Ovary (tissue), 9 donors: ENCODE results near the gene ERAL1. TPM values are rescaled to one million over a fixed set of nuclear protein-coding genes. Genes with fewer than 3 reads are reported as not detected.
"Not testable (repeated sequence)": the region's sequence is repeated elsewhere in the genome, so short reads cannot be mapped to it uniquely, and the experiment has no call there.

Experiments
- DNase-seq, 5 donors: peaks; one replicate each; pipeline ENCODE4 v3.0.0-alpha.2; 2019 to 2020
- H3K27ac ChIP-seq, 2 donors: fragments of 200-600 bp; one replicate each; pipeline versions ENCODE4 v1.5.1 to v1.8.0; 2019 to 2022
- H3K27me3 ChIP-seq: fragments of 200-600 bp; one replicate; pipeline ENCODE4 v1.8.0; 2022
- H3K36me3 ChIP-seq: fragments of 200-600 bp; sonication (generic); one replicate; pipeline ENCODE4 v1.5.1; 2019
- H3K4me1 ChIP-seq: one replicate; pipeline ENCODE4 v1.8.1; 2013; ENCODE audit warnings: mild to moderate bottlenecking, moderate library complexity; ENCODE audit not compliant: insufficient read depth
- H3K4me3 ChIP-seq: fragments of 200-600 bp; sonication (generic); one replicate; pipeline ENCODE4 v1.5.1; 2017
- H3K9me3 ChIP-seq, 2 donors: fragments of 200-600 bp in 1 of 2; sonication (generic) in 1 of 2; one replicate each; pipeline versions ENCODE4 v1.5.1 to v1.8.1; 2013 to 2019; ENCODE audit warnings: mild to moderate bottlenecking in 1 of 2, moderate library complexity in 1 of 2
- CTCF ChIP-seq, 3 donors: fragments of 450-650 bp in 2 of 3; fragments of 200-600 bp in 1 of 3; IDR thresholded peaks; one replicate each; pipeline versions ENCODE4 v1.5.1 to v1.8.0; 2016 to 2022; ENCODE audit warnings: antibody characterized with exemption in 3 of 3, mild to moderate bottlenecking in 1 of 3
- EP300 ChIP-seq: sonication (generic); formaldehyde crosslinking; IDR thresholded peaks from one replicate; pipeline ENCODE4 v1.6.1; 2017; ENCODE audit warnings: antibody characterized with exemption
- POLR2A ChIP-seq: fragments of 450-650 bp; IDR thresholded peaks from one replicate; pipeline ENCODE4 v1.6.1; 2017; ENCODE audit warnings: antibody characterized with exemption, mild to moderate bottlenecking, moderate library complexity
- WGBS, 3 donors: extraction: QIAGEN DNeasy Blood & Tissue Kit in 1 of 3; methylation state at CpG; one replicate each; pipeline versions ENCODE4 v1.1.5 to v1.1.7; 2013 to 2017; 5-methylcytosine and 5-hydroxymethylcytosine counted together
- intact Hi-C, 4 donors: fragments of 100-400 bp; cut with DNase I; formaldehyde crosslinking; loops; one replicate each; pipeline versions ENCODE4 v1.11.0 to v1.15.1; 2022 to 2023
- polyA plus RNA-seq, 2 donors: library from polyadenylated mRNA; stranded (reverse); fragments of 200-250 nt in 1 of 2; fragments of 350-450 nt in 1 of 2; fragmentation: Illumina TruSeq in 1 of 2; extraction: RNeasy Lipid Tissue Mini Kit (QIAGEN cat#74804) in 1 of 2; gene quantifications; one replicate each; pipeline ENCODE4 v1.2.3, GENCODE V29; 2013 to 2014
- total RNA-seq, 7 donors: library from RNA; depleted of rRNA in 2 of 7; stranded (reverse); fragments of >200 nt in 2 of 7; fragmentation: NEBNext Ultra II Directional in 3 of 7; extraction: Animal tissue kit (Norgen Biotek cat#: 25700) in 3 of 7; gene quantifications; one replicate each; pipeline versions ENCODE4 v1.1.0 to v1.2.4, GENCODE V29; 2016 to 2023
- donor health status: DM: no; HTN: no; CAD: no; lungs with moderate emphysema.
- donor health status: DM: no; HTN: no; CAD: no.
- donor health status: Bipolar disorder and iron deficiency.
- donor health status: DM: yes; HTN: yes; CAD: no.
- donor health status: DM: no; HTN: no; CAD: no.
- donor health status: DM: yes; HTN: yes; CAD: no.

The ERAL1 gene
- total and polyA plus RNA-seq, 9 donors, result 18.8 to 61.9 (median 28.9) TPM

GRCh38 chr17:28867276-28867675 is 12.5 kb downstream of the ERAL1 start:
- intact Hi-C loops, result no loop called here
- TF ChIP-seq CTCF (IDR thresholded peaks at IDR 0.05), result no peak
- TF ChIP-seq EP300, result no peak
- TF ChIP-seq POLR2A, result no peak
- no peak for DNase-seq
- H3K4me1 ChIP-seq, result no peaks in the 10 kb centered on the region
- H3K27ac ChIP-seq, result no peak overlapping the region
- no peaks in the 10 kb centered on the region for H3K9me3 ChIP-seq
- no peaks in the 10 kb centered on the region for H3K27me3 ChIP-seq
- H3K36me3 ChIP-seq, result no peaks in the 10 kb centered on the region
- 65 to 78% (median 74%) methylated on average over 7 of the region's 7 CpGs for WGBS, 3 donors
- no peak overlapping the region for H3K4me3 ChIP-seq

DNA sequence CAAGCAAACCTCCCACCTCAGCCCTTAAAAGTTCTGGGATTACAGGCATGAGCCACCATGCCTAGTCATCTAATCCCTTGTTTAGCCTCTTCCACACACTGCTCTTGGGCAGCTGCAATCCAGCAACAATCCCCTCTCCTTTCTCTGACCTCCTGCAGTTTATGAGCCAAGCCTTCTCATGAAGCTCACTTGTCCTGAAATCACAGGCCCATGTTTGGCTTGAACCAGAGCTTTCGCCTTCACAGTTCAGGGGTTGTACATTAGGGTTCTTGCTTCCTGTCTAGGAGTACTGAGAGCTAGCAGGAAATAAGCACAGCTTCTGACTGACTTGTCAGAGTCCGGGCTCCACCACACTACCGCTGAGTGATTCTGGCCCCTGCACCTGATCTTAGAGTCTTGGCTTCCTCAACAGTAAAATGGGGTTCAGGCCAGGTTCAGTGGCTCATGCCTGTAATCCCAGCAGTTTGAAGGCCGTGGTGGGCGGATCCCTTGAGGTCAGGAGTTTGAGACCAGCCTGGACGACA is 16.3 kb downstream of the ERAL1 start:
- WGBS, 3 donors, result 84 to 87% (median 86%) methylated on average over 6 of the region's 6 CpGs
- no peak for TF ChIP-seq POLR2A

DNA sequence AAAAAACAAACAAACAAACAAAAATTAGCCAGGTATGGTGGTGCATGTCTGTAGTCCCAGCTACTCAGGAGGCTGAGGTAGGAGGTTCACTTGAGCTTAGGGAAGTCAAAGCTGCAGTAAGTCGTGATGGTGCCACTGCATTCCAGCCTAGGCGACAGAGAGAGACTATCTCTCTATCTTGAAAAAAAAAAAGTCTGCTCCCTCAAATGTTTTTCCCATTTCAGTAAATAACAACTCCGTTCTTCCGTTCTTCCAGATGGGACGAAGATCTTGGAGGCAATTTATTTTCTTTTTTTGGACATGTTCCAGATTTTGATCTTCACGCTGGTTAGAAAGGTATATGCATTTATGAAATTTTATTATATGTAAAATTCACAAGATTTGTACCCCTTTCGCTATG is 19.0 kb downstream of the ERAL1 start:
- no peak for DNase-seq
- intact Hi-C loops, result no loop called here
- no peaks in the 10 kb centered on the region for H3K4me1 ChIP-seq
- TF ChIP-seq POLR2A, result no peak
- TF ChIP-seq EP300, result no peak
- TF ChIP-seq CTCF (IDR thresholded peaks at IDR 0.05), result no peak
- H3K4me3 ChIP-seq, result no peak overlapping the region
- no peak overlapping the region for H3K27ac ChIP-seq
- no peaks in the 10 kb centered on the region for H3K9me3 ChIP-seq
- H3K36me3 ChIP-seq, result no peaks in the 10 kb centered on the region
- no peaks in the 10 kb centered on the region for H3K27me3 ChIP-seq
- WGBS, 3 donors, result 85% methylated on average over 7 of the region's 7 CpGs

More for the DNA sequence above, 16.3 kb downstream of the ERAL1 start:
- Histone ChIP-seq H3K4me3 (no peak overlapping the region), H3K36me3 (no peaks in the 10 kb centered on the region), H3K27me3 (no peaks in the 10 kb centered on the region), H3K4me1 (no peaks in the 10 kb centered on the region), H3K9me3 (no peaks in the 10 kb centered on the region), H3K27ac (no peak overlapping the region)
- intact Hi-C loops, result no loop called here
- no peak for DNase-seq

- intact Hi-C loops, result no loop called here
- TF ChIP-seq POLR2A (no peak), EP300 (no peak), CTCF (IDR thresholded peaks at IDR 0.05) (no peak)
- Histone ChIP-seq H3K36me3 (no peaks in the 10 kb centered on the region), H3K27ac (no peak overlapping the region), H3K4me1 (no peaks in the 10 kb centered on the region), H3K9me3 (no peaks in the 10 kb centered on the region), H3K27me3 (no peaks in the 10 kb centered on the region), H3K4me3 (no peak overlapping the region)
- no peak for DNase-seq
- WGBS, 3 donors, result 56 to 67% (median 59%) methylated on average over 3 of the region's 3 CpGs
Measured at GRCh38 chr17:28874750-28875149, 19.9 kb downstream of the ERAL1 start.

- intact Hi-C loops, result no loop called here
- Histone ChIP-seq H3K36me3 (no peaks in the 10 kb centered on the region), H3K9me3 (no peaks in the 10 kb centered on the region), H3K4me1 (no peaks in the 10 kb centered on the region), H3K4me3 (no peak overlapping the region), H3K27ac (no peak overlapping the region), H3K27me3 (no peaks in the 10 kb centered on the region)
- no peak for DNase-seq
- 68 to 74% (median 70%) methylated on average over 1 of the region's 1 CpG for WGBS, 3 donors
- TF ChIP-seq EP300 (no peak), POLR2A (no peak), CTCF (IDR thresholded peaks at IDR 0.05) (no peak)
Measured at GRCh38 chr17:28875848-28876550, 21.2 kb downstream of the ERAL1 start.

DNA sequence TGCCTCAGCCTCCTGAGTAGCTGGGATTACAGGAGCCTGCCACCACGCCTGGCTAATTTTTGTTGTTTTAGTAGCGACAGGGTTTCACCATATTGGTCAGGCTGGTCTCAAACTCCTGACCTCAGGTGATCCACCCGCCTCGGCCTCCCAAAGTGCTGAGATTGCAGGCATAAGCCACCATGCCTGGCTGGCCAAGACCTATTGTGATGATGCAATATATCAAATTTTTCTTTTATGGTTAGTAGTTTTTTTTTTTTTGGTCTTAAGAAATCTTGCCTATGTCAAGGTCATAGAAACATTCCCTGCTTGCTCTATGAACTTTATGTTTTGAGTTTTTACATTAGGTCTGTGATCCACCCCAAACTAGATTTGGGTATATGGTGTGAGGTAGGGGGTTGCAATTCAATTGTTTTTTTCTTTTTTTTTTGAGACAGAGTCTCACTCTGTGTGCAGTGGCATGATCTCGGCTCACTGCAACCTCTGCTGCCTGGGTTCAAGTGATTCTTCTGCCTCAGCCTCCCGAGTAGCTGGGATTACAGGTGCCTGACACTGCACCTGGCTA is 22.4 kb downstream of the ERAL1 start:
- H3K36me3 ChIP-seq, H3K4me1 ChIP-seq, H3K4me3 ChIP-seq, H3K27me3 ChIP-seq, H3K27ac ChIP-seq, intact Hi-C loops, H3K9me3 ChIP-seq, DNase-seq: not testable (repeated sequence)
- 91 to 95% (median 93%) methylated on average over 6 of the region's 6 CpGs for WGBS, 3 donors
